ENCODE measurements around the gene VPS37D.

- TF ChIP-seq, protein P1, sequence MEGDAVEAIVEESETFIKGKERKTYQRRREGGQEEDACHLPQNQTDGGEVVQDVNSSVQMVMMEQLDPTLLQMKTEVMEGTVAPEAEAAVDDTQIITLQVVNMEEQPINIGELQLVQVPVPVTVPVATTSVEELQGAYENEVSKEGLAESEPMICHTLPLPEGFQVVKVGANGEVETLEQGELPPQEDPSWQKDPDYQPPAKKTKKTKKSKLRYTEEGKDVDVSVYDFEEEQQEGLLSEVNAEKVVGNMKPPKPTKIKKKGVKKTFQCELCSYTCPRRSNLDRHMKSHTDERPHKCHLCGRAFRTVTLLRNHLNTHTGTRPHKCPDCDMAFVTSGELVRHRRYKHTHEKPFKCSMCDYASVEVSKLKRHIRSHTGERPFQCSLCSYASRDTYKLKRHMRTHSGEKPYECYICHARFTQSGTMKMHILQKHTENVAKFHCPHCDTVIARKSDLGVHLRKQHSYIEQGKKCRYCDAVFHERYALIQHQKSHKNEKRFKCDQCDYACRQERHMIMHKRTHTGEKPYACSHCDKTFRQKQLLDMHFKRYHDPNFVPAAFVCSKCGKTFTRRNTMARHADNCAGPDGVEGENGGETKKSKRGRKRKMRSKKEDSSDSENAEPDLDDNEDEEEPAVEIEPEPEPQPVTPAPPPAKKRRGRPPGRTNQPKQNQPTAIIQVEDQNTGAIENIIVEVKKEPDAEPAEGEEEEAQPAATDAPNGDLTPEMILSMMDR (IDR thresholded peaks at IDR 0.05) = no peak
- TF ChIP-seq EP300 (IDR thresholded peaks at IDR 0.05) (no peak), POLR2AphosphoS5 (IDR thresholded peaks at IDR 0.05) (no peak)
These were observed 15.1 kb upstream of the VPS37D start for GRCh38 chr7:73652541-73652949.
